Progenitor cell of endocrine pancreas (in vitro differentiated cells): ENCODE data around the gene ISG20. TPM values are rescaled to one million over a fixed set of nuclear protein-coding genes. Genes with fewer than 3 reads are reported as not detected.
A peak's percentile ranks its signal among the peaks of the same experiment; 100 is the strongest.
"Not testable (repeated sequence)": the region's sequence is repeated elsewhere in the genome, so short reads cannot be mapped to it uniquely, and the experiment has no call there.

ENCODE experiments used
- DNase-seq: peaks from one replicate; pipeline ENCODE4 v3.0.0; 2021; ENCODE audit warnings: low spot score; ENCODE audit not compliant: unreplicated experiment
- H3K27ac Mint-ChIP-seq: 2 replicates; pipeline ENCODE4 v1.8.0; 2021; ENCODE audit warnings: mild to moderate bottlenecking, moderate library complexity, mixed read lengths
- H3K27me3 Mint-ChIP-seq: 2 replicates; pipeline ENCODE4 v1.8.0; 2021; ENCODE audit warnings: mixed read lengths
- H3K36me3 Mint-ChIP-seq: 2 replicates; pipeline ENCODE4 v1.8.0; 2022; ENCODE audit warnings: mixed read lengths; ENCODE audit not compliant: insufficient read depth
- H3K4me1 Mint-ChIP-seq: 2 replicates; pipeline ENCODE4 v1.8.0; 2021; ENCODE audit warnings: low read depth, mixed read lengths
- H3K4me3 Mint-ChIP-seq: 2 replicates; pipeline ENCODE4 v1.8.0; 2021; ENCODE audit warnings: low read depth, mild to moderate bottlenecking, moderate library complexity, mixed read lengths
- H3K9me3 Mint-ChIP-seq: 2 replicates; pipeline ENCODE4 v1.8.0; 2021; ENCODE audit warnings: low read depth, mixed read lengths
- CTCF ChIP-seq: fragments of 200-600 bp; sonication (generic); IDR thresholded peaks from one replicate; pipeline ENCODE4 v1.5.0; 2021; ENCODE audit warnings: antibody characterized with exemption, mild to moderate bottlenecking; ENCODE audit not compliant: unreplicated experiment
- total RNA-seq: library from RNA; stranded (reverse); gene quantifications from 2 replicates; pipeline ENCODE4 v1.2.1, GENCODE V29; 2021

ISG20 gene
- total RNA-seq, 1 donor from 2014 or later, result 4.3 TPM

DNA sequence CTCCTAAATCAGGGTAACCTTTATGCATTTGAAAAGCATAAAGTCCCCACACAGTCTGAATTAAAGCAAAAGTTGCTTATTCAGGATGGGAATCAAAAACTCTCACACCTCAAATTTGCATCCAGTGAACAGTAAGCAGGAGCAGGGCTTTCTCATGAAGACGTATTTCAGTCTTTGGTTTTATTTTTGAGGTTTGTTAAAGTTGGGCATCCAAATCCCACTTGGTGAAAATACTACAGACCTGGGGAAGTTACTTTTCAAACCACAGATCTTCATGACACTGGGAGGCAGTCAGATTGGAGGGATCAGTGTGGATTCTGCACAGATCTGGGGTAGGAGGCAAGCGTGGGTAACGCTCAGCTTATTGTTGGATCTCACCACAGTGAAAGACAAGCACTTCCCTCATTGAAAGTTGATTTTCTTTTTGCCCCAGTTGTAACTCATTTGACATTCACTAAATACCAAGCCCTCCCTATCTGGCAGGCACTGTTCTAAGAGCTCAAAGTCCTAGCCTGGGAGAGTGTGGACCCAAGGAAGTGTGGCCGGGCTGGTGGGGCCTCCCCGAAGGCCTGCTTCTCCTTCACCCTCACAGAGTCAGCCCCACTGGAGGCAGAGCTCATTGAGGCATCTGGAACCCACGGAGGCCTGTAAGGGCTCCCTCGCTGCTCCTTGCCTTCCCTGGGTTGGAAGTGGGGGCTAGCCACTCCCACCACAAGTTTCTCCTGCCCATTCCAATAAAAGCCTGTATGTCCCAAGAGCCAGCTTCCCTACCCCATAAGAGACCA, 783 bp upstream of the ISG20 start:
- Mint-ChIP-seq H3K36me3 (peaks cover 4% of the 10 kb centered on the region), H3K9me3 (no peaks in the 10 kb centered on the region), H3K4me3 (peak overlapping the region; percentile 36), H3K27me3 (peaks cover 12% of the 10 kb centered on the region), H3K4me1 (peaks cover 13% of the 10 kb centered on the region), H3K27ac (peak overlapping the region; percentile 93)
- no peak for DNase-seq
- no peak for TF ChIP-seq CTCF

DNA sequence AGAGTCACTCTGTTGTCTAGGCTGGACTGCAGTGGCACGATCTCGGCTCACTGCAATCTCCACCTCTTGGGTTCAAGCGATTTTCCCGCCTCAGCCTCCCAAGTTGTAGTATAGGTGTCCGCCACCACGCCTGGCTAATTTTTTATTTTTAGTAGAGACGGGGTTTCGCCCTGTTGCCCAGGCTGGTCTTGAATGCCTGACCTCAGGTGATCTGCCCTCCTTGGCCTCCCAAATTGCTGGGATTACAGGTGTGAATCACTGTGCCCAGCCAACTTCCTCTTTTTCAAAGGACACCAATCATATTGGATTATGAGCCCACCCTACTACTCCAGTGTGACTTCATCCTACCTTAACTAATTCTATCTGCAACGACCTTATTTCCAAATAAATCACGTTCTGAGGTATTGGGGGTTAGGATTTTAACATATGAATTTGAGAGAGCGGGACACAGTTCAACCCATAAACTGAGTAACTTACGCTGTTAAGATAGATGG, 3.2 kb downstream of the ISG20 start:
- peaks cover 13% of the 10 kb centered on the region for H3K4me1 Mint-ChIP-seq
- no peaks in the 10 kb centered on the region for H3K36me3 Mint-ChIP-seq
- H3K4me3 Mint-ChIP-seq, result no peak overlapping the region
- no peak for TF ChIP-seq CTCF
- no peaks in the 10 kb centered on the region for H3K9me3 Mint-ChIP-seq
- no peak overlapping the region for H3K27ac Mint-ChIP-seq
- DNase-seq, result no peak
- H3K27me3 Mint-ChIP-seq, result peaks cover 8% of the 10 kb centered on the region

- H3K36me3 Mint-ChIP-seq, H3K27ac Mint-ChIP-seq, H3K4me3 Mint-ChIP-seq, DNase-seq, H3K9me3 Mint-ChIP-seq, H3K27me3 Mint-ChIP-seq: not testable (repeated sequence)
- peaks cover 10% of the 10 kb centered on the region for H3K4me1 Mint-ChIP-seq
These were observed 3.7 kb downstream of the ISG20 start for GRCh38 chr15:88642514-88642913.

DNA sequence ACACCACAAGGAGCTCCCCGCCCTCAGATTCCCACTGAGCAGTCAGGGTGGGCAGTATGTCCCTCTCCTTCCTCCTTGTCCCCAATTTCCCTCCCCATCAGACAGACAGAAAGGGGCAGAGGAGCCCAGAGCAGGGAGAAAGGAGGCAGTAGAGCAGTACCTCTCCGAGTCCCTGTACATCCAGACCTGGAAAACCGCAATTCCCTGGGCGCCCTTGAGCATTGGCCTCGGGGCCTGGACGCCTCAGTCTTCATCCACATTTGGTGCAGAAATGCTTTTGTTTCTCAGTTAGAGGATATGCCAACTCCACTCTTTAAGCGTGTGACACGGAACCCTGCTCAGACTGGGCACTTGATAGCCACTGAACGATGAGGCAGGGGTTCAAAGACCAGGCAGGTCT, 5.9 kb downstream of the ISG20 start:
- H3K4me1 Mint-ChIP-seq, result peaks cover 3% of the 10 kb centered on the region
- no peaks in the 10 kb centered on the region for H3K9me3 Mint-ChIP-seq
- DNase-seq, result no peak
- H3K27ac Mint-ChIP-seq, result no peak overlapping the region
- no peaks in the 10 kb centered on the region for H3K27me3 Mint-ChIP-seq
- no peak overlapping the region for H3K4me3 Mint-ChIP-seq
- TF ChIP-seq CTCF, result no peak
- H3K36me3 Mint-ChIP-seq, result no peaks in the 10 kb centered on the region

GRCh38 chr15:88645171-88646087, 6.6 kb downstream of the ISG20 start:
- no peak overlapping the region for H3K27ac Mint-ChIP-seq
- H3K4me3 Mint-ChIP-seq, result no peak overlapping the region
- no peak for DNase-seq
- H3K36me3 Mint-ChIP-seq, result no peaks in the 10 kb centered on the region
- H3K4me1 Mint-ChIP-seq, result no peaks in the 10 kb centered on the region
- TF ChIP-seq CTCF, result no peak
- no peaks in the 10 kb centered on the region for H3K27me3 Mint-ChIP-seq
- H3K9me3 Mint-ChIP-seq, result no peaks in the 10 kb centered on the region
